ENCODE measurements around the gene POLR2M.

POLR2M gene

DNA sequence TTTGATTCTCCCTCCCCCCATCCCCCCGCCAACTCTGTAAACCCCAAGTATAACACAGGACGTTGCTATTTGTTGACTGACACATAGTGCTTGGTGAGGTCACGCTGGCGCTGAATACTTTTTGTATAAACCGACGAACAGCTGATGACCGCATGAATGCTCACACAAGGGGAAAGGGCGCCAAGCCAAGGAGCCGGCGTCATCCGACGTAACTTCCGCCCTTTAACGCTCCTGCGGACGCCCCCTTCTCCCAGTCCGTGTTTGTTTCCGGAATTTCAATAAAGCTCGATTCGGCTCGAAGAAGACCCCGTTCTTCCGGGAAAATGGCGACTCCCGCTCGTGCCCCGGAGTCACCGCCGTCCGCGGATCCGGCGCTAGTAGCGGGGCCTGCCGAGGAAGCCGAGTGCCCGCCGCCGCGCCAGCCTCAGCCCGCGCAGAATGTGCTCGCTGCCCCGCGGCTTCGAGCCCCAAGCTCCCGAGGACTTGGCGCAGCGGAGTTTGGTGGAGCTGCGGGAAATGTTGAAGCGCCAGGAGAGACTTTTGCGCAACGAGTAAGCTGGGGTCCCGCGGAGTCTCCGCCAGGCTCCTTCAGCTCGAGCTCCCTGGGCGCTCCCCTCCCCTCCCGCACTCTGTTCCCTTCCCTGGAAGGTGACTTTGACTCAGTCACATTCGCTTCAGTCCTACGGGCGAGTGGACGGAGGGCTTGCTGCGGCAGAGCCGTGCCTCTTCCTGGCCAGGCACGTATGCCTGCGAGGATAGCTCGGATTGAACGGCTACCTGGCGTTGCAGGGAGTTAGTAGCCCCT lies at the start of gene POLR2M:
Gene POLR2M, plus strand, starts transcription at position 310 of the 805 bp plus-strand sequence. Its CDS starts 129 bp downstream, at position 439.
- DNase-seq = peak; percentile 84 to 88

DNA sequence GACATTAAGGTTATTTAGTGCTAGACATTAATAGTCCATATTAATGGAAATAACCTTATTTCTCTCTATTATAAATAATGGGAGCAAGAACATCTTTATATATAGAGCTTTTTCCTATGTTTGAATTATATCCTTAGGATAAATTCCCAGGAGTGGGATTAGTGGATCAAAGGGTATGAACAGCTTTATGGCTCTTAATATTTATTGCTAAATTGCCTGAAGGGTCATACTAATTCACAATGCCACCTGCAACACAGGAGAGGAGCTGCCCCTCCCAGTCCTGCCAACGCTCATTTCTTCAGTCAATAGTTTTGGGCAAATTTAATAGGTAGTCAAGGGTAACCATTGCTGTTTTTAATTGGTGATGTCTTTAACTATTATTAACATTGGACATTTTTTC lies 48.9 kb upstream of the POLR2M start:
- no peak for DNase-seq

DNA sequence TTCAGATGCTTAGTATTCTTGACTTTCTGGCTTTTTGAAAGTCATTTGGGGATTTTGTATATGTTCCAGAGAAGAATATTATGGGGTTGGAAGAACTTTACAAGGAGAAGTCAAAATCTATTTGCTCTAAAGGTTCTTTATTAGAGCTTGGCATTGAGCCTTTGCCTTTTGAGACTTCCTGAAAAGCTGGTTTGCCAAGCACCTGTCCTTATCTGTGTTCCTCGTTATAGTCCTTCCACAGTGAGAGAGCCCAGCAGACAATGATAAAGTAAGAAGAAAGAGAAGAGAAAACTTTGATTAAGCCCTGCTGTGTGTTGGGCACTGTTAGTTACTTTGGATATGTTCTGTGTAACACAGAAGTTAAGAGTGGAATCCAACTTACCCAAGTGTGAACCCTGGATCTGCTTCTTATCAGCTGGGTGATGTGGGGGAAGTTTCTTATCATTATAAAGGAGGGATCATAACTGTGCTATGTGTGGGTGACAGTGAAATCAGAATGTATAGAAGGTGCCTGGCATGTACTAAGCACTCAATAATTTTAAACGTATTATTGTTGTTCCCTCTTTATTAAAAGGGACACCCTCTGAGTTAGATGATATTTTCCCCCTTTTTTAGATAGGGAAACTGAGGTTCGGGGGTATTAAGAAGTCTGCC lies 44.3 kb upstream of the POLR2M start:
- DNase-seq = no peak

- DNase-seq = no peak
These were observed 43.7 kb upstream of the POLR2M start for GRCh38 chr15:57662802-57663201.

DNA sequence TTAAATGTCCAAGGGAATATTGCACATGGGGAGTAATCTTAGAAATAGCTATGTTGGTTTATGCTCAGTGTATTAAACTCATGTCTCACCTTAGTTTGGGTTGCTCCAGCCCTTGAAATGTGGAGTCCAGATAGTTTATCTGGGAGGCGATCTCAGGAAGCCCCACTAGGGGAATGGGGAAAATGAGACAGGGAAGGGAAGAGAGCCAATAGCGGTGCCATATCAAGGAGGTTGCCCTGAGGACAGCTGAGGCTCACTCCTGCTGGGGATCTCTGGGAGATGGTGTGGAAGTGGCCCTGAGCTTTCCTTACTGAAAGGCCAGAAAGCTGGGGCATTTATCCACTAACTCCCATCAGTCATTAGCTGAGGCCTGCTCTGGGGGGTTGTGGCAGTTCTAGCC lies 43.3 kb upstream of the POLR2M start:
- no peak for DNase-seq

DNA sequence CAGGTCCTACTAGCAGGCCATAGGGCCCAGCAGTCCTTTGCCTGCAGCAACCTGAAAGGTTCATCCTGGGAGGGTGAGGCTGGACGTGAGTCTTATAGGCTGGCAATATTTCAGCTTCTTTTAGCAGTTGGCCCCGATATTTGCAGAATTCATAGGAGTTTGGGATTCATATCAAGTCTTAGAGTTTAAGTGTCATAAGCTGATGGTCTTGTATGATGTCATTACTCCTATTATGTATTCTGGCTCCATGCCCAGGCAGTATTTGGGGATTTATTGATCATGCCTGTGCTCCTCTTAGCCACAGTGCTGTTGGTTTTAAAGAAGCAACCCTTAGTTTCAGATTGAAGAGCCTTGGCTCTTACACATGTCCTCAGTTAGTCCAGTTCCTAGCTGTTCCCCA lies 41.3 kb upstream of the POLR2M start:
- DNase-seq = no peak

DNA sequence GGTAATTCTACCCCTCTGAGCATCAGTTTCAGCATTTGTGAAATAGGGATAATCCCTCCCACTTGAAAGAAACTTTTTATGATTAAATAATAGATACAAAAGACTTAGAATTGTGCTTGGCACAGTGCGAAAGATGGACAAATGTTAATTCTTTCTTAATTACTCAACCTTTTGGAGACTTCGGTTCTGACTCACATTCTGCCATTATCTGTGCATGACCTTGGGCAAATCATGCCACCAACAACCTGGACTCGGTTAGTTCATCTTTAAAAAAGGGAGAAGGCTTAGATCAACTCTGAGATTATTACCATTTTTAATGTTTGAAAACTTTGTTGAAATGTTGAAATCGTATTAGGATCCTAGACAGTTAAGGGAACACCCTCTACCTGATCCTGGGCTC lies 40.6 kb upstream of the POLR2M start:
- no peak for DNase-seq

DNA sequence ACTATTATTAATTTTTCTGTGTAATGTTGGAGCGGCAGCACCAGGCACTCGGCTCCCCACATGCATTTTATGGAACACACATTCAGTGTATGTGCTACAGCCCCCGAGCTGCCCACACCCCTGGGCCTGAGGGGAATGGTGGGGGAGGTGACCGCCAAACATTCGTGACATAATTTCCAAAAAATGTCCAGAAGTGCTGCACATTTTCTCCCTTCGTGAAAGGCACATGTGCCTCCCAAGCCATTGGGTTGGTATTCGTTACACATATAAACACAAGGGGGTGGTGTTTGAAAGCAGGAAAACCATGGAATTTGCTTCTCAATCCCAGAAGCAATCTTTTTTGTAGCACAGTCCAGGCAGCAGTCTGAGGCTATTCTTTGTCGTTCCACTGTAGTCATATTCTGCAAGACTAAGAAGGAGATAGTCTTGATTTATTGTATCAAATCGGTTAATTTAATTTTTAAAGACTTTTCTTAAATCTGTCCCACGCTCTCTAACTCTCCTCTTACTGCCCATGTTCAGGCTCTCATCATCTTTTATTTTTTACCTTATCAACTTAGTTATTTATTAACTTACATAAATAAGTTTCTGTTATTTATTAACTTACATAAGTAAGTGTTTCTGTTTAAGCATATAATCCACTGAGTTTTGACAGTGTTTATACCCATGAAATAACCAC lies 39.2 kb upstream of the POLR2M start:
- no peak for DNase-seq

GRCh38 chr15:57668016-57668415 lies 38.5 kb upstream of the POLR2M start:
- no peak for DNase-seq

GRCh38 chr15:57671636-57672035 lies 34.9 kb upstream of the POLR2M start:
- no peak for DNase-seq

- no peak for DNase-seq
These were observed 30.9 kb upstream of the POLR2M start for GRCh38 chr15:57675481-57676181.

DNA sequence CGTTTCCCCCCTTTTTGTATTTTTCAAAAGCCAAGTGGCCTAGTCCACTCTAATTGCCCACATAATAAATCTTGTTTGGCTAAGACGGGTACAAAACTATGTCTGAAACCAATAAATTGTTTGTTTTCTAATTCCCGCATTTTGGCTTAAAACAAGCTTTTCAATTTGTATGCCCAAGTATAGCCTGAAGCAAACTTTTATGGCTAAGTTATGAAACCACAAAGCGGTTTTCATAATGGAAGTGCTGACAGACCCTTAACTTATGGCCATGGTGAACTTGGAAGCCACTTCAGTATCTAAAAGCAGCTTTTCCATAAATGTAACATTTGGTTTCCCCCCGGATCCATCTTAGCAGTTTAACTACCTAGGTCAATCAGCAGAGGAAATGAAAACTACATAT lies 29.9 kb upstream of the POLR2M start:
- no peak for DNase-seq

GRCh38 chr15:57677204-57677603 lies 29.3 kb upstream of the POLR2M start:
- DNase-seq = no peak

- no peak for DNase-seq
These were observed 26.5 kb upstream of the POLR2M start for GRCh38 chr15:57680021-57680420.

DNA sequence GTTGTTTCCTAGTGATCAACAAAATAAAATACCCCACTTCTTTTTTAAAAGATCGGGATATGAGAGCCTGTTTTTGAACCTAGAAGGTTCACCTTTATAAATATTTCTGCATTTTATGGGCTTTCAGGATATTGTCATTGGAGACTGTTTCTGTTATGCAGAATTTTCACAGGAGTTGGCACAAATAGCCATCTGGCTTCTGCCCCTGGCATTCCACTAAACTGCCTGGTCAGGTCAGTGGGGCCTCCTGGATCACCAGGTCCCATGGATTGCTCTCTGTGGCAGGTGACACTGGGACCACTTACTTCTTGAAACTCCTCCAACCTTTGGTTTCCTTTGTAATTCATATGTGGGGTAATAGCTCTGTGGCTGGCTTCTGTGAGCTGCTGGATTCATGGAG lies 25.5 kb upstream of the POLR2M start:
- no peak for DNase-seq

DNA sequence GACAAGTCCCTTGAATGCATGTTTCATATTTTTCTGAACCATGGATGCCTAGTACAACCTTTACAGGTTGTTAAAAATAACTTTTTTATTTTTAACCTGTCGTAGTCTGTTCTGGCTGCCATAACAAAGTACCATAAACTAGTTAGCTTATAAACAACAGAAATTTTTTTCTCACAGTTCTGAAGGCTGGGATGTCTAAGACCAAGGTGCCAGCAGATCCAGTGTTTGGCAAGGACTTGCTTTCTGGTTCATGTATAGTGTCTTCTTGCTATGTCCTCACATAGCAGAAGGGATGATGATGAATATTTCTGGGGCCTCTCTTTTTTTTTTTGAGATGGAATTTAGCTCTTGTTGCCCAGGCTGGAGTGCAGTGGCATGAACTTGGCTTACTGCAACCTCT lies 23.0 kb upstream of the POLR2M start:
- DNase-seq = no peak

DNA sequence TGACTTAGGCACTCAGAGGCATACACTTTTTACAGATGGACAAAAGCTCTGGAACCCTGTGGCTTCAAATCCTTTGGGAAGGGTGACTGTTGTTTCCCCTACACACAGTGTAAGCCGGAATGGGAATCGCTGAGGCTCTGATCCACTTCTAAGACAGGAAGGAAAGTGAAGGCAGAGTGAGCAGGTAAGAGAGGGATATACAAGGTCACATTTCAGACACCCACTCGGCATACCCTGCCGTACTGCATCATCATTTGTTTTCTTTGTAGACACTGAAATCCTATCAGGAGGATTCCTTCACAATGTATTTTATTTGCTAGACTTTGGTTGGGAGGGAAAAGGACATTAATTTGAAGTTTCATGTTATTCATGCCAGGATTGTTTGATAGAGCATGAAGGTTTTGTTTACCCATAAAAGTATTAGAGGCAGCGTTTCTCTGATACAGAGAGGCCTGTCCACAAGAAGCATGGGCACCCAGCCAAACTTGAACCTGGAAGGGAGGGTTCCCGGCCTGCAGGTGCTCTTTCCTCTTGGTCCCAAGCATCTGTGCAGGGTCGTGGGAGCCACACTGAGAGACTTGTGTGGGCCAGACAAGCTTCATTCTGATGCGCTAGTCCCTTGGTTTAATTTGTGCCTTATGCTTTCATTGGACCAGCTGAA lies 21.9 kb upstream of the POLR2M start:
- no peak for DNase-seq

GRCh38 chr15:57685306-57686095 lies 21.0 kb upstream of the POLR2M start:
- DNase-seq = no peak

DNA sequence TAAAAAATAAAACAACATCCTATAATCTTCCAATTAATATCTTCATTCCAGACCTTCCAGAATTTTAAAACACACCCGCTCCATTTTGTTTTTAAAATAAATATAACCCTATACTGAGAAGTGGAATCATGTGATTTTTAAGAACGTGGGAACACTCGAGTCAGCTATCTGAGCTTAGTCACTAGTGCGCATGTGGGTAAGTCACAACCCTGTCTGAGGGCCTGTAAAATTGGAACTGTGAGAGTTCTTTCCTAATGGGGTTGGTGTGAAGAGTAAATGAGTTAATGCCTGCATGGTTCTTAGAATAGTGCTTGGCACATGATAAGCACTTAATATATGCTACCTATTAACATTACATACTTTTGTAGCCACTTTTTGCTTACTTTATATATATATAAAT lies 19.9 kb upstream of the POLR2M start:
- DNase-seq = no peak

DNA sequence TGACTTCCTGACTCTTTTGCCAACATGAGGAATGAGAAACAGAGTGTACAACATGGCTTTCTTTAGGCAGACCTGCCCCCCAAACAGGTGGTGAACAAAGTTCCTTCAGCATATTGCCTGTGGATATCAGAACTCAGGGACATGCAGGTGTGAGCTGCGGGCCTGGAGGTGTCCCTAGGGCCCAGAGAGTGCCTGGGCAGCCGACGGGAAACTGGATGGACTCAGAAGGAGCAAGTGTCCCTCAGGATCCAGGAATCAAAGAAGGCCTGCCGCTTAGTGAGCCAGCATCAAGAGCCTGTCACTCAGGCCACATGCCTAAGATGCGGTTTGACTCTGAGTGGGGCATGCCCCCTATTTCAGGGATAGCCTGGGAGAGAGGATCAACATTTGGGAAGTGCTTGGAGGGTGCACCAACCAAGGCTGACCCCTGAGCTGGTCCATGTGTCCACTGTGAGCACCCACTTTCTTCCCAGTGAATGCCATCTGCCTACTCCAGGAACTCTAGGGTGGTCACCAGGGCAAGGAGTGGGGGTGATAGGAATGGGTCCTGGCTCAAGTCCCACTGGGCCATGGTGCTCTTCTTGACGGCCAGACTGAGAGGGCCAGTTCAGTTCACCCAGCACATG lies 16.1 kb upstream of the POLR2M start:
- DNase-seq = no peak

- no peak for DNase-seq
These were observed 15.4 kb upstream of the POLR2M start for GRCh38 chr15:57691082-57691481.
